ENCODE results near the gene TIMM8B.

DNA sequence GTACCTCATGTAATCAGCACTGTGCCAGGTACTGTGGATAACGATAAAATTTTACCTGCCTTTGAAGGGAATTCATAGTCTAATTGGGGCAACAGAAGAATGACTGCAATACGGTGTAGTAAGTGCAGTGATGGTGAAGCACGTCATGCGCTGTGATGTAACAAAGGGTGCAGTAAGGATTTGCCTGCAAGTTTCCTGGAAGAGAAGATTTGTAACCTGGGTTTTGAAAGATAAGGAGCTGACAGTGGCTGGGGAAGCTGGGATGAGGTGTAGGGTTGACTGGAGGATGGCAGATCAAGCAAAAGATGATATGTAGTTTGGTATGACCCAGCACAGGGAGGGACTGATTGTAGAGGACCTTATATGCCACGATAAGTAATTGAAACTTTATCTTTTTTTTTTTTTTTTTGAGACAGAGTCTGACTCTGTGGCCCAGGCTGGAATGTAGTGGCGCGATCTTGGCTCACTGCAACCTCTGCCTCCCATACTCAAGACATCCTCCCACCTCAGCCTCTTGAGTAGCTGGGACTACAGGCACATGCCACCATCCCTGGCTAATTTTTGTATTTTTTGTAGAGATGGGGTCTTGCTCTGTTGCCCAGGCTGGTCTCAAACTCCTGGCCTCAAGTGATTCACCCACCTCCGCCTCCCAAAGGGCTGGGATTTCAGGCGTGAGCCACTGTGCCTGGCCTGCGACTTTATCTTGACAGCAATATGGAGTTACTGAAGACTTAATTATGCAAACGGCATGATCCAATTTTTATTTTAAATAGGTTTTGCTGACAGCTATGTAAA, 11.4 kb upstream of the TIMM8B start:
- TF ChIP-seq EZH2 (IDR thresholded peaks at IDR 0.05; ENCODE audit: insufficient read depth, poor library complexity, severe bottlenecking) (no peak), EZH2phosphoT487 (IDR thresholded peaks at IDR 0.05; ENCODE audit: insufficient read depth, low read depth) (no peak)

Data from GM23248 (cell line).